Measurements from ENCODE around the gene TPM2. TPM values are rescaled to one million over a fixed set of nuclear protein-coding genes. Genes with fewer than 3 reads are reported as not detected.

Gene TPM2
- total and polyA plus RNA-seq, 9 of the 15 experiments (the other 6 are each of a cell fraction or from before 2014, with no cell fraction given) = 0.28 to 16.1 (median 4.5) TPM

DNA sequence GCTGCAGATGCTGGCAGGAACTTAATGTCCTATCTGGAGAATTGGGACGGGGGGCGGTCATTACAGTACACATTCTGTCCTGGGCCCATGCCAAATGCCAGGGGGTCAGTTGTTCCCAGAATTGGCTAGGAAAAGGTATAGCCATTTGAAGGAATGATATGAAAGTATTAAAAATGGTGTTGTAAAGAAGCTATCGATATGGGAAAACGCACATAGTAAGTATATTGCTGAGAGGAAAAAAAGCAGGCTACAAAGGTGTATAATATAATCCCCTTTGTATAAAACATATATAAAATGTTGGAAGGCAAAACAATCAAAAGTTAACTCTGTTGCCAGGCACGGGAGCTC, 24.3 kb downstream of the TPM2 start:
- TF ChIP-seq NFIC (IDR thresholded peaks at IDR 0.05) = peak; percentile 78; the same call in 1 of the 2 replicates
- TF ChIP-seq, protein P1, sequence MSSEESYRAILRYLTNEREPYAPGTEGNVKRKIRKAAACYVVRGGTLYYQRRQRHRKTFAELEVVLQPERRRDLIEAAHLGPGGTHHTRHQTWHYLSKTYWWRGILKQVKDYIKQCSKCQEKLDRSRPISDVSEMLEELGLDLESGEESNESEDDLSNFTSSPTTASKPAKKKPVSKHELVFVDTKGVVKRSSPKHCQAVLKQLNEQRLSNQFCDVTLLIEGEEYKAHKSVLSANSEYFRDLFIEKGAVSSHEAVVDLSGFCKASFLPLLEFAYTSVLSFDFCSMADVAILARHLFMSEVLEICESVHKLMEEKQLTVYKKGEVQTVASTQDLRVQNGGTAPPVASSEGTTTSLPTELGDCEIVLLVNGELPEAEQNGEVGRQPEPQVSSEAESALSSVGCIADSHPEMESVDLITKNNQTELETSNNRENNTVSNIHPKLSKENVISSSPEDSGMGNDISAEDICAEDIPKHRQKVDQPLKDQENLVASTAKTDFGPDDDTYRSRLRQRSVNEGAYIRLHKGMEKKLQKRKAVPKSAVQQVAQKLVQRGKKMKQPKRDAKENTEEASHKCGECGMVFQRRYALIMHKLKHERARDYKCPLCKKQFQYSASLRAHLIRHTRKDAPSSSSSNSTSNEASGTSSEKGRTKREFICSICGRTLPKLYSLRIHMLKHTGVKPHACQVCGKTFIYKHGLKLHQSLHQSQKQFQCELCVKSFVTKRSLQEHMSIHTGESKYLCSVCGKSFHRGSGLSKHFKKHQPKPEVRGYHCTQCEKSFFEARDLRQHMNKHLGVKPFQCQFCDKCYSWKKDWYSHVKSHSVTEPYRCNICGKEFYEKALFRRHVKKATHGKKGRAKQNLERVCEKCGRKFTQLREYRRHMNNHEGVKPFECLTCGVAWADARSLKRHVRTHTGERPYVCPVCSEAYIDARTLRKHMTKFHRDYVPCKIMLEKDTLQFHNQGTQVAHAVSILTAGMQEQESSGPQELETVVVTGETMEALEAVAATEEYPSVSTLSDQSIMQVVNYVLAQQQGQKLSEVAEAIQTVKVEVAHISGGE (CRISPR knock-in tag; IDR thresholded peaks at IDR 0.05) = peak in 1 of 3 experiments; percentile 20; a peak in 1 of 6 replicates
- TF ChIP-seq RBFOX2 (IDR thresholded peaks at IDR 0.05; ENCODE audit: low read depth, low read length) = no peak
- no peak for TF ChIP-seq GABPA (tag; conservative IDR thresholded peaks at IDR 0.05; ENCODE audit: low read depth)
- TF ChIP-seq HDAC6 (IDR thresholded peaks at IDR 0.05; ENCODE audit: low read depth, low read length) = no peak
- TF ChIP-seq ZFX (CRISPR knock-in tag; IDR thresholded peaks at IDR 0.05) = peak; percentile 3; the same call in 1 of the 2 replicates
- TF ChIP-seq, protein P2, sequence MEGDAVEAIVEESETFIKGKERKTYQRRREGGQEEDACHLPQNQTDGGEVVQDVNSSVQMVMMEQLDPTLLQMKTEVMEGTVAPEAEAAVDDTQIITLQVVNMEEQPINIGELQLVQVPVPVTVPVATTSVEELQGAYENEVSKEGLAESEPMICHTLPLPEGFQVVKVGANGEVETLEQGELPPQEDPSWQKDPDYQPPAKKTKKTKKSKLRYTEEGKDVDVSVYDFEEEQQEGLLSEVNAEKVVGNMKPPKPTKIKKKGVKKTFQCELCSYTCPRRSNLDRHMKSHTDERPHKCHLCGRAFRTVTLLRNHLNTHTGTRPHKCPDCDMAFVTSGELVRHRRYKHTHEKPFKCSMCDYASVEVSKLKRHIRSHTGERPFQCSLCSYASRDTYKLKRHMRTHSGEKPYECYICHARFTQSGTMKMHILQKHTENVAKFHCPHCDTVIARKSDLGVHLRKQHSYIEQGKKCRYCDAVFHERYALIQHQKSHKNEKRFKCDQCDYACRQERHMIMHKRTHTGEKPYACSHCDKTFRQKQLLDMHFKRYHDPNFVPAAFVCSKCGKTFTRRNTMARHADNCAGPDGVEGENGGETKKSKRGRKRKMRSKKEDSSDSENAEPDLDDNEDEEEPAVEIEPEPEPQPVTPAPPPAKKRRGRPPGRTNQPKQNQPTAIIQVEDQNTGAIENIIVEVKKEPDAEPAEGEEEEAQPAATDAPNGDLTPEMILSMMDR (IDR thresholded peaks at IDR 0.05 in 2 of 3, conservative IDR thresholded peaks at IDR 0.05 in 1 of 3; ENCODE audit: insufficient read depth in 2 of 3, low read depth in 1 of 3, low read length in 3 of 3) = 0 out of 6 replicates have a peak, but pooled peaks of 1 of the 3 experiments have one; percentile 7
- WGBS (ENCODE audit: insufficient coverage, low coverage, missing lambda C conversion rate) = 32% methylated on average over 5 of the region's 5 CpGs
- Histone ChIP-seq H3K4me1 (replicated peaks in 1 of 2; ENCODE audit: control insufficient read depth in 2 of 2, insufficient read depth in 2 of 2, low read length in 2 of 2) (peaks cover 13 to 22% of the 10 kb centered on the region in 2 experiments), H3K36me3 (ENCODE audit: control insufficient read depth, insufficient read depth, low read length) (peaks cover 29% of the 10 kb centered on the region; the same call in 2 of the 3 replicates), H3K9me3 (replicated peaks; ENCODE audit: control insufficient read depth, insufficient read depth, low read depth, low read length) (no peaks in the 10 kb centered on the region), H3K9me1 (ENCODE audit: control insufficient read depth, insufficient read depth, low read length) (no peaks in the 10 kb centered on the region), H3K79me2 (ENCODE audit: control insufficient read depth, insufficient read depth, low read length) (peaks cover 18% of the 10 kb centered on the region), H3K4me3 (peak overlapping the region; percentile 81), H3K4me2 (ENCODE audit: insufficient read depth, low read length) (peak overlapping the region; percentile 95), H3K27me3 (ENCODE audit: control insufficient read depth in 2 of 2, insufficient read depth in 2 of 2, low read length in 2 of 2) (no peaks in the 10 kb centered on the region), H4K20me1 (replicated peaks; ENCODE audit: control insufficient read depth, insufficient read depth, low read length) (no peaks in the 10 kb centered on the region), H3K27ac (ENCODE audit: extremely low read depth, low read depth, low read length) (peak overlapping the region; percentile 92), H2AFZ (ENCODE audit: low read depth, low read length) (peak overlapping the region; percentile 95), H3K9ac (ENCODE audit: insufficient read depth in 1 of 2, low read depth in 2 of 2, low read length in 2 of 2) (peak overlapping the region; percentile 91 to 95)
- intact Hi-C loops (cut with micrococcal nuclease) (loop anchor here (10.0 kb wide), 1 partner anchor 149 kb away; the partner anchor contains the start of genes HINT2 and SPAG8), in situ Hi-C loops (cut with MboI) (no loop called here)
- ChIA-PET CTCF (ENCODE audit: low intra/inter-chr PET ratio) (no interaction called here), POLR2A (interaction anchor here (2.8 kb wide), 1 partner anchor 14 kb away, joined by 6 read pairs; no protein-coding TSS in a partner anchor)
- ATAC-seq = no peak
- no peak for DNase-seq (ENCODE audit: extremely low read depth in 1 of 4, low spot score in 3 of 4)
- no peak for FAIRE-seq
- no TSS peak for BruUV-seq (replicated peaks)
